Lower lobe of right lung (tissue), 2 donors: Measurements from ENCODE around the gene SGCE. TPM values are rescaled to one million over a fixed set of nuclear protein-coding genes. Genes with fewer than 3 reads are reported as not detected.

Source experiments
- ATAC-seq, 2 donors: fragments of 200-7000 bp; cut with Tn5 transposase; one replicate each; pipeline ENCODE4 v1.9.1; 2020 to 2022; ENCODE audit warnings: mild to moderate bottlenecking in 2 of 2, moderate library complexity in 2 of 2
- DNase-seq: peaks from one replicate; pipeline ENCODE4 v3.0.0-alpha.2; 2020
- H3K27ac ChIP-seq: fragments of 200-600 bp; one replicate; pipeline ENCODE4 v1.8.0; 2022
- H3K27me3 ChIP-seq: fragments of 200-600 bp; one replicate; pipeline ENCODE4 v1.8.0; 2022; ENCODE audit warnings: low read depth
- H3K36me3 ChIP-seq: fragments of 200-600 bp; one replicate; pipeline ENCODE4 v1.8.0; 2022; ENCODE audit warnings: mild to moderate bottlenecking
- H3K4me1 ChIP-seq: fragments of 200-600 bp; one replicate; pipeline ENCODE4 v1.8.0; 2022
- H3K4me3 ChIP-seq: fragments of 200-600 bp; one replicate; pipeline ENCODE4 v1.8.0; 2022; ENCODE audit warnings: mild to moderate bottlenecking
- H3K9me3 ChIP-seq: fragments of 200-600 bp; one replicate; pipeline ENCODE4 v1.8.0; 2022
- CTCF ChIP-seq: fragments of 200-600 bp; IDR thresholded peaks from one replicate; pipeline ENCODE4 v1.8.0; 2022; ENCODE audit warnings: antibody characterized with exemption, mild to moderate bottlenecking
- intact Hi-C: fragments of 100-400 bp; cut with DNase I; formaldehyde crosslinking; loops from one replicate; pipeline ENCODE4 v1.11.0; 2022
- total RNA-seq: library from RNA; stranded (reverse); fragmentation: NEBNext Ultra II Directional; extraction: Animal tissue kit (Norgen Biotek cat#: 25700); gene quantifications from one replicate; pipeline ENCODE4 v1.2.1, GENCODE V29; 2021
- donor health status: DM: no; HTN: yes; CAD: no; lungs with severe emphysema.

Gene SGCE
- total RNA-seq, 1 donor from 2014 or later, result 47.1 TPM

GRCh38 chr7:94595717-94596116 lies 60.2 kb downstream of the SGCE start:
- no peak overlapping the region for H3K4me3 ChIP-seq
- H3K27me3 ChIP-seq, result no peaks in the 10 kb centered on the region
- H3K4me1 ChIP-seq, result no peaks in the 10 kb centered on the region
- H3K27ac ChIP-seq, result no peak overlapping the region
- no peaks in the 10 kb centered on the region for H3K9me3 ChIP-seq
- no peak for DNase-seq
- no peak for TF ChIP-seq CTCF
- ATAC-seq, result no peak
- no peaks in the 10 kb centered on the region for H3K36me3 ChIP-seq
- intact Hi-C loops, result no loop called here

- H3K4me1 ChIP-seq, result no peaks in the 10 kb centered on the region
- H3K36me3 ChIP-seq, result no peaks in the 10 kb centered on the region
- H3K27me3 ChIP-seq, result no peaks in the 10 kb centered on the region
- ATAC-seq, result peak in 1 of 2 donors; percentile 43
- no peak for DNase-seq
- no peaks in the 10 kb centered on the region for H3K9me3 ChIP-seq
- no peak overlapping the region for H3K4me3 ChIP-seq
- no peak overlapping the region for H3K27ac ChIP-seq
- intact Hi-C loops, result no loop called here
- TF ChIP-seq CTCF, result no peak
These were observed 61.1 kb downstream of the SGCE start for GRCh38 chr7:94594882-94595281.

GRCh38 chr7:94591176-94591575 lies 64.8 kb downstream of the SGCE start:
- no peak for TF ChIP-seq CTCF
- Histone ChIP-seq H3K4me3 (no peak overlapping the region), H3K9me3 (no peaks in the 10 kb centered on the region), H3K27ac (no peak overlapping the region), H3K27me3 (no peaks in the 10 kb centered on the region), H3K36me3 (peaks cover 3% of the 10 kb centered on the region), H3K4me1 (no peaks in the 10 kb centered on the region)
- ATAC-seq (peak; percentile 65 to 69), DNase-seq (no peak)
- intact Hi-C loops, result no loop called here

GRCh38 chr7:94590526-94591162 lies 65.3 kb downstream of the SGCE start:
- Histone ChIP-seq H3K4me1 (no peaks in the 10 kb centered on the region), H3K4me3 (no peak overlapping the region), H3K9me3 (no peaks in the 10 kb centered on the region), H3K27me3 (no peaks in the 10 kb centered on the region), H3K36me3 (peaks cover 3% of the 10 kb centered on the region), H3K27ac (no peak overlapping the region)
- no peak for ATAC-seq
- DNase-seq, result no peak
- no peak for TF ChIP-seq CTCF
- intact Hi-C loops, result no loop called here

GRCh38 chr7:94588075-94588474 lies 67.9 kb downstream of the SGCE start:
- H3K4me3 ChIP-seq, result no peak overlapping the region
- H3K27ac ChIP-seq, result no peak overlapping the region
- TF ChIP-seq CTCF, result no peak
- no peaks in the 10 kb centered on the region for H3K27me3 ChIP-seq
- DNase-seq (no peak), ATAC-seq (no peak)
- H3K4me1 ChIP-seq, result peaks cover 10% of the 10 kb centered on the region
- peaks cover 3% of the 10 kb centered on the region for H3K36me3 ChIP-seq
- intact Hi-C loops, result no loop called here
- no peaks in the 10 kb centered on the region for H3K9me3 ChIP-seq
